Myometrial cell (primary cell): ENCODE measurements around the gene B4GALT4. TPM values are rescaled to one million over a fixed set of nuclear protein-coding genes. Genes with fewer than 3 reads are reported as not detected.

Source experiments
- total RNA-seq: library from RNA; depleted of rRNA; stranded (reverse); fragments of >200 nt; gene quantifications from 2 replicates; pipeline ENCODE4 v1.2.3, GENCODE V29; 2015

The B4GALT4 gene
- total RNA-seq, result 38.8 and 41.5 TPM in 2 replicates

GRCh38 chr3:119240591-119241434, at the start of gene B4GALT4:
B4GALT4 (minus strand) TSS chr3:119240878; CDS start chr3:119230099, 10,779 bp downstream.

DNA sequence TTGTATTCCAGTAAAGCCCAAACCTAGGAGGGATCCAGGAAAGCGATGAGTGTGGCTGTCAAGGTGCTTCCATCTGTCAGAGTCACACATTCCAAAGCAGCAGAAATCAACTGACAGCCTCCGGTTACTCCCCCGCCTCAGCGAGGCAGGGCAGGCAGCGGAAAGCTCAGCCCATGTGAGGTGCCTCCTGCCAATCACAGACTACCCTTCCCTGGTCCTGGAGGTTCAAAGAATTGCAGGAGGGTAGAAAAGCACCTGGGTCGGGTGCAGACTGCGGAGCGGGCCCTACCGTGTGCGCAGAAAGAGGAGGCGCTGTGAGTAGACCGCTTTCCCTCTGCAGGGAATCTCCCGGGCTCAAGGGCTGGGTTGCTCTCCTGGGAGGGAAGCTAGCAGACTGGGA, 67.4 kb downstream of the B4GALT4 start, which contains the start of gene UPK1B:
Gene UPK1B, plus strand, starts transcription at position 274 of the 400 bp plus-strand sequence. CDS start 13,144 bp downstream, outside the sequence.

Other genes with a start within 250 kb of the B4GALT4 start
- gene IGSF11, start 206.0 kb downstream of the B4GALT4 start, total RNA-seq, result under 0.01 TPM in 1 of 2 replicates, not detected in the other
- not detected in 2 replicates for gene TEX55, start 94.7 kb downstream of the B4GALT4 start, total RNA-seq
- 0.53 TPM in 1 of 2 replicates, not detected in the other for gene UPK1B, start 67.3 kb downstream of the B4GALT4 start, total RNA-seq
- 4.6 and 8.0 TPM in 2 replicates for gene ARHGAP31, start 53.5 kb upstream of the B4GALT4 start, total RNA-seq
- 45.0 and 62.2 TPM in 2 replicates for gene TMEM39A, start 222.7 kb upstream of the B4GALT4 start, total RNA-seq
- gene POGLUT1, start 228.1 kb upstream of the B4GALT4 start, total RNA-seq, result 18.8 and 20.2 TPM in 2 replicates